ENCODE measurements around the gene CCNL2.

GRCh38 chr1:1385931-1386330, 13.2 kb downstream of the CCNL2 start:
- TF ChIP-seq CTCF (IDR thresholded peaks at IDR 0.05) (no peak), EZH2 (IDR thresholded peaks at IDR 0.05; ENCODE audit: borderline replicate concordance, insufficient read depth, low read depth, low read length, poor library complexity, severe bottlenecking) (no peak)
